GM12891 (cell line): ENCODE measurements around the gene DNHD1.

Experiments used
- PAX5 ChIP-seq: IDR thresholded peaks from 2 replicates; pipeline ENCODE4 v1.6.1; 2011; ENCODE audit warnings: low read length, moderate library complexity, mild to moderate bottlenecking; ENCODE audit not compliant: insufficient read depth, severe bottlenecking
- POLR2A ChIP-seq: IDR thresholded peaks from 2 replicates; pipeline ENCODE4 v1.6.1; 2011; ENCODE audit warnings: low read depth, low read length, control low read depth
- POLR2AphosphoS5 ChIP-seq: IDR thresholded peaks from 2 replicates; pipeline ENCODE4 v1.6.1; 2011; ENCODE audit warnings: low read depth, low read length, control low read depth
- SPI1 ChIP-seq: IDR thresholded peaks from 2 replicates; pipeline ENCODE4 v1.6.1; 2011; ENCODE audit warnings: low read depth, low read length, control low read depth

DNA sequence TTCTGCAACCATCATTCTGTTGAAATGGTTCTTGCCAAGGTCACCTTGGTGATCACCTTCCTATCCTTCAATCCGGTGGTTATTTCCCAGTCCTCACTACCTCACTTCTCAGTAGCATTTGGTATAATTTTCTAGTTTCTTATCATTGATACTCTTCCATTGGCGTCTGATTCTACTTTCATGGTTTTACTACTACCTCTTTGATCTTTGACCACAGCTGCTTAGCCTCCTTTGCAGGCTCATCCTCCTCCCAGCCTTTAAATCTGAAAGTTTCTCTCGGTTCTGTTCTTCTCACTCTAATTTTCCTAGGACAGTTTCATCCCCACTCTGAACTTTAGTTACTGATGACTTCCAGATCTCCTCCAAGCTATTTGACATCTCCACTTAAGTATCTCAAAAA is 10.8 kb upstream of the DNHD1 start:
- TF ChIP-seq POLR2A (no peak), PAX5 (no peak), POLR2AphosphoS5 (no peak), SPI1 (no peak)
